ENCODE measurements around the gene GUCD1. TPM values are rescaled to one million over a fixed set of nuclear protein-coding genes. Genes with fewer than 3 reads are reported as not detected.
"Not testable (repeated sequence)": the region's sequence is repeated elsewhere in the genome, so short reads cannot be mapped to it uniquely, and the experiment has no call there.

GUCD1 gene
- total and polyA plus RNA-seq, 2 experiments from 2014 or later, result 68.8 to 73.9 TPM

DNA sequence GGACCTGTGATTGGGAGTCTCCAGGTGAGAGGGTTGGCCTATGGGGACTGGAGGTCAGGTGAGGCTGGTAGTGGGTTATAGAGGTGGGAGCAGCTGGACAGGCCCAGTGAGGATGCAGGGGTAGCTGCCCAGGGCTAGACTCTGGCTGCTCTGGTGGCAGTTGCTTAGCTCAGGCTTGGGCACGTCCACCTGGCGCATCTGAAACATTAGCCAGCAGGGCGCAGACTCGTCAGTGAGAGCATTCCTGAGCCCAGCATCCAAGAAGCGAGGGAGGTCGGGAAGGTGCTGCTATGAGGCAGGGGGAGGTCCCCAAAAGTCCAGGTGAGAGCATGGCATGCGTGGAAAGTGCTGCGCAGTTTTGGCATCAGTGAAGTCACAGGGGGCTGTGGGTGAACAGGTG lies 44.6 kb upstream of the GUCD1 start:
- no peak overlapping the region for H3K4me3 ChIP-seq
- H3K4me1 ChIP-seq (ENCODE audit: low read depth), result peaks cover 15% of the 10 kb centered on the region
- no peak for DNase-seq (ENCODE audit: low read depth in 1 of 2, low spot score in 1 of 2)
- no peak overlapping the region for H3K27ac ChIP-seq
- H3K36me3 ChIP-seq, result no peaks in the 10 kb centered on the region
- no peaks in the 10 kb centered on the region for H3K27me3 ChIP-seq
- TF ChIP-seq, protein P1, sequence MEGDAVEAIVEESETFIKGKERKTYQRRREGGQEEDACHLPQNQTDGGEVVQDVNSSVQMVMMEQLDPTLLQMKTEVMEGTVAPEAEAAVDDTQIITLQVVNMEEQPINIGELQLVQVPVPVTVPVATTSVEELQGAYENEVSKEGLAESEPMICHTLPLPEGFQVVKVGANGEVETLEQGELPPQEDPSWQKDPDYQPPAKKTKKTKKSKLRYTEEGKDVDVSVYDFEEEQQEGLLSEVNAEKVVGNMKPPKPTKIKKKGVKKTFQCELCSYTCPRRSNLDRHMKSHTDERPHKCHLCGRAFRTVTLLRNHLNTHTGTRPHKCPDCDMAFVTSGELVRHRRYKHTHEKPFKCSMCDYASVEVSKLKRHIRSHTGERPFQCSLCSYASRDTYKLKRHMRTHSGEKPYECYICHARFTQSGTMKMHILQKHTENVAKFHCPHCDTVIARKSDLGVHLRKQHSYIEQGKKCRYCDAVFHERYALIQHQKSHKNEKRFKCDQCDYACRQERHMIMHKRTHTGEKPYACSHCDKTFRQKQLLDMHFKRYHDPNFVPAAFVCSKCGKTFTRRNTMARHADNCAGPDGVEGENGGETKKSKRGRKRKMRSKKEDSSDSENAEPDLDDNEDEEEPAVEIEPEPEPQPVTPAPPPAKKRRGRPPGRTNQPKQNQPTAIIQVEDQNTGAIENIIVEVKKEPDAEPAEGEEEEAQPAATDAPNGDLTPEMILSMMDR (IDR thresholded peaks at IDR 0.05; ENCODE audit: low read depth, low read length), result no peak
- H3K9me3 ChIP-seq (ENCODE audit: low read depth), result no peaks in the 10 kb centered on the region

DNA sequence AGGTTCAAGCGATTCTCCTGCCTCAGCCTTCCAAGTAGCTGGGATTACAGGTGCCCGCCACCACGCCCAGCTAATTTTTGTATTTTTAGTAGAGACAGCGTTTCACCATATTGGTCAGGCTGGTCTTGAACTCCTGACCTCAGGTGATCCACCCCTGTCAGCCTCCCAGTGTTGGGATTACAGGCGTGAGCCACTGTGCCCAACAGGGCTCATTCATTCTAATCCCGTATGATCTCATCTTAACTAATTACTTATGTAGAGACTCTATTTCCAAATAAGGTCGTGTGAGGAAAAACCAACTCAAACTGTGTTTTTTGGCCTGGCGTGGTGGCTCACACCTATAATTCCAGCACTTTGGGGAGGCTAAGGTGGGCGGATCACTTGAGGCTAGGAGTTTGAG lies 42.1 kb upstream of the GUCD1 start:
- H3K9me3 ChIP-seq (ENCODE audit: low read depth); DNase-seq (ENCODE audit: low read depth in 1 of 2, low spot score in 1 of 2); H3K4me1 ChIP-seq (ENCODE audit: low read depth); H3K27me3 ChIP-seq; H3K36me3 ChIP-seq; H3K27ac ChIP-seq; H3K4me3 ChIP-seq: not testable (repeated sequence)

DNA sequence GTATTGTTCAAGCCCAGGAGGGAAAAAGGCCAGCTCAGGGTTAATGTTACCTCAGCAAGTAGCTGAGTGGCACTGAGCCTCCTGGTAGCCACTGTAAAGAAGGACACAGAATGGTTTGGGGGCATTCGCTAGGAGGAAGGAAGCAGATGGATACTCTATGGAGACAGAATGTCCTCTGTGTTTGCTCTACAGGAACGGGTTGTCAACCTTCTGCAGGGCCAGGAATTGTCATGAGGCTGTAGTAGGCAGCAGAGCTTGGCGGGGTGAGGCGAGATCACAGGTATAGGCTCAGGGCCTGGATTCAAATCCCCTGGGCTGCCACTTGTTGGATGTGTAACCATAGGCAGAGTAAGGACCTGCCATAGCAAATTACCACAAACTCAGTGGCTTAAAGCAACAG lies 40.9 kb upstream of the GUCD1 start:
- TF ChIP-seq, protein P1 (IDR thresholded peaks at IDR 0.05; ENCODE audit: low read depth, low read length), result no peak
- Histone ChIP-seq H3K27ac (no peak overlapping the region), H3K4me3 (no peak overlapping the region), H3K36me3 (no peaks in the 10 kb centered on the region), H3K9me3 (ENCODE audit: low read depth) (no peaks in the 10 kb centered on the region), H3K4me1 (ENCODE audit: low read depth) (no peaks in the 10 kb centered on the region), H3K27me3 (no peaks in the 10 kb centered on the region)
- DNase-seq (ENCODE audit: low read depth in 1 of 2, low spot score in 1 of 2), result no peak

DNA sequence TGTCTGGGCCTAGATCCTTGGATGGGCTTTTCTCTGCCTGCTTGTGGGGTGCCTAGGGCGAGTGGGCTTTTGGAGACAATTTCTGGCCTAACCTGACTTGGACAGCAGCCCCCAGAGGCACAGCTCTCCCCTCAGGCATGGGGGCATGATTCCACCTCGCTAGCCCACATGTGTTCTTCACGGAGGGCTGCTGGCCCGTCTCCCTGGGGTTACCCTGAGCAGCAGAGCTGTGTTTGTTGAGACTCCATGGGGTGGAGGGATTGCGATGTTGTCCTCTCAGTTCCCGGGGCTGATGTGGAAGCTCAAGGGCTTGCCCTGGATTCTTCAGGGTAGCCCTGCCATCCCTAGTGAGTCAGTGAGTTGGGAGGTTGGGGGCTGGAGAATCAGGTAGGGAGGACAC lies 40.3 kb upstream of the GUCD1 start:
- Histone ChIP-seq H3K9me3 (ENCODE audit: low read depth) (no peaks in the 10 kb centered on the region), H3K27ac (no peak overlapping the region)

DNA sequence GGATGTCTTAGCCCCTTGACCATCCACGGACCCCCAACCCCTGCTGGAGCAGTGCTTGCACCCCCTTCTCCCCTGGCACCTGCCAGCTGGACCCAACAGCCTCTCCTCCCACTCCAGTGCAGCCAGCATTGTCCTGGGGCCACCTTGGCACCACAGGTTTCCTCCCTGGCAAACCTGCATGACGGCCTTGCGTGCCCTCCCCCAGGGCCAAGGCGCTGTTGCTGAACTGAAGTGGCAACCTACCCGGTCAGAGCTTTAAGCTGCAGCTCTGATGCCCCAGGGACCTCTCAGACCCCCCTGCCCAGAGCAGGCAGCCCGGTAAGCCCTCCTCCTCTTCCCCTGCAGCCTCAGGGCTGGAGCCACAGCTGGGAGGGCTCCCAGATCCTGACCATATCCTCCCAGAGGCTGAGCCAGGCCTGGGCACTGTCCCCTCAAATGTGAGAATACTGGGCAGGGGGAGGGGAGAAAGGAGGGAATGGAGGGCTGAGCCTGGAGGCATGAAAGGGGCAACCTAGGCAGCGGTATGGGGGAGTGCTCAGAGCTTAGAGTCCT lies 39.7 kb upstream of the GUCD1 start:
- Histone ChIP-seq H3K27me3 (no peaks in the 10 kb centered on the region), H3K4me1 (ENCODE audit: low read depth) (no peaks in the 10 kb centered on the region), H3K27ac (peak overlapping the region; percentile 17), H3K4me3 (no peak overlapping the region), H3K9me3 (ENCODE audit: low read depth) (no peaks in the 10 kb centered on the region), H3K36me3 (no peaks in the 10 kb centered on the region)
- TF ChIP-seq, protein P1 (IDR thresholded peaks at IDR 0.05; ENCODE audit: low read depth, low read length), result no peak
- no peak for DNase-seq (ENCODE audit: low read depth in 1 of 2, low spot score in 1 of 2)

More for the DNA sequence above, 40.3 kb upstream of the GUCD1 start:
- Histone ChIP-seq H3K4me3 (no peak overlapping the region), H3K4me1 (ENCODE audit: low read depth) (no peaks in the 10 kb centered on the region), H3K36me3 (no peaks in the 10 kb centered on the region), H3K27me3 (no peaks in the 10 kb centered on the region)
- no peak for DNase-seq (ENCODE audit: low read depth in 1 of 2, low spot score in 1 of 2)
- TF ChIP-seq, protein P1 (IDR thresholded peaks at IDR 0.05; ENCODE audit: low read depth, low read length), result no peak

DNA sequence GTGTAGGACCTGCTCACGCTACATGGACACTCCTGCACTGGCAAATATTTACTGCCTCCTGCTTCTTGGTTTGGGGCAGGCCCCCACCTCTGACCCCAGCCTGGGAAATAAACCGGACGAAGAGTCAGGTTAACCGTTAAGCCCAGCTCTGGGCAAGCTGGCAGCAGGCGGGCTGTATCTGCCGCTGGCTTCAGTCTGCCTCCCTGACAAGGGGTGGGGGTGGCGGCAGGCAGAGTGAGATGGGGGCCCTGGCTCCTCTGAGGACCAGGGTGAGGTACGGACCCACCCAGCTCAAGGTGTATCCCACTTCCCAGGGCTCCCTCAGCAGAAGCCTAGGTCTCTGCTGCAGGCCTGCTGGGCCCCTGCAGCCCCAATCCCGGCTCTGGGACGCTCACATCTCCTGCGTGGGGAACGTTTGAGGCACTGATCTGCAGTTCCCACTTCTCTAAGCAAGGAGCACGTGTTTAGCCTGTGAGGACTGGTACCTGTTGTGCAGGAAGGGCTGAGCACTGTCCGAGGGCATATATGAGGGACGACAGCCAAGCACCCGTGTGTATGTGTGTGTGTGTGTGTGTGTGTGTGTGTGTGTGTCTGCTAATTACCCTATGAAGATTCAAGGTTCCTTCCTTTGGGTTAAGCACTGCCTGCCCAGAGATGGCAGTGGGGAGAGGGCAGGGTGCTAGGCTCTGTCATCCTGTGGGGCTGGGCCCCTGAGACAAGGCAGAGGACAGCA lies 39.1 kb upstream of the GUCD1 start:
- no peaks in the 10 kb centered on the region for H3K4me1 ChIP-seq (ENCODE audit: low read depth)
- no peak for DNase-seq (ENCODE audit: low read depth in 1 of 2, low spot score in 1 of 2)
- TF ChIP-seq, protein P1 (IDR thresholded peaks at IDR 0.05; ENCODE audit: low read depth, low read length), result no peak
- H3K27ac ChIP-seq, result peak overlapping the region; percentile 17
- no peaks in the 10 kb centered on the region for H3K36me3 ChIP-seq
- H3K9me3 ChIP-seq (ENCODE audit: low read depth), result no peaks in the 10 kb centered on the region
- H3K27me3 ChIP-seq, result no peaks in the 10 kb centered on the region
- H3K4me3 ChIP-seq, result no peak overlapping the region

DNA sequence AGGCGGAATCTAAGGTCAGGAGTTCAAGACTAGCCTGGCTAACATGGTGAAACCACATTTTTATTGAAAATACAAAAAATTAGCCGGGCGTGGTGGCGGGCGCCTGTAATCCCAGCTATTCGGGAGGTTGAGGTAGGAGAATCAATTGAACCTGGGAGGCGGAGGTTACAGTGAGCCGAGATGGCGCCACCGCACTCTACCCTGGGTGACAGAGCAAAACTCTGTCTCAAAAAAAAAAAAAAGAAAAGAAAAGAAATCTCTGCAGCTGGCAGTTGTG lies 38.6 kb upstream of the GUCD1 start:
- not testable (repeated sequence) for H3K36me3 ChIP-seq; DNase-seq (ENCODE audit: low read depth in 1 of 2, low spot score in 1 of 2); H3K4me1 ChIP-seq (ENCODE audit: low read depth); H3K9me3 ChIP-seq (ENCODE audit: low read depth); H3K27me3 ChIP-seq
- Histone ChIP-seq H3K4me3 (peak overlapping the region; percentile 57), H3K27ac (peak overlapping the region; percentile 75)

All from cardiac muscle cell (in vitro differentiated cells and primary cell).